Peyer's patch (tissue), 4 donors: ENCODE measurements around the gene KRT1. TPM values are rescaled to one million over a fixed set of nuclear protein-coding genes. Genes with fewer than 3 reads are reported as not detected.

Experiments
- DNase-seq, 3 donors: peaks; one replicate each; pipeline ENCODE4 v3.0.0-alpha.2; 2017 to 2019
- H3K27ac ChIP-seq, 4 donors: fragments of 200-600 bp; sonication (generic); one replicate each; pipeline ENCODE4 v1.5.1; 2016 to 2019
- H3K27me3 ChIP-seq, 2 donors: fragments of 200-600 bp; sonication (generic); one replicate each; pipeline ENCODE4 v1.5.1; 2019
- H3K36me3 ChIP-seq, 3 donors: fragments of 200-600 bp; sonication (generic); one replicate each; pipeline ENCODE4 v1.5.1; 2016 to 2019
- H3K4me1 ChIP-seq, 4 donors: fragments of 200-600 bp; sonication (generic); one replicate each; pipeline ENCODE4 v1.5.1; 2016 to 2019
- H3K4me3 ChIP-seq, 4 donors: fragments of 200-600 bp; sonication (generic); 1 replicate in 3 of 4; 2 replicates in 1 of 4; pipeline ENCODE4 v1.5.1; 2016 to 2019; ENCODE audit warnings: mild to moderate bottlenecking in 1 of 4
- H3K9me3 ChIP-seq, 4 donors: fragments of 200-600 bp; sonication (generic); one replicate each; pipeline ENCODE4 v1.5.1; 2016 to 2019; ENCODE audit warnings: mild to moderate bottlenecking in 1 of 4
- POLR2A ChIP-seq, 2 donors: fragments of 450-650 bp; IDR thresholded peaks; one replicate each; pipeline ENCODE4 v1.5.1; 2017; ENCODE audit warnings: antibody characterized with exemption in 2 of 2, mild to moderate bottlenecking in 2 of 2, moderate library complexity in 2 of 2
- total RNA-seq, 4 donors: library from RNA; depleted of rRNA; stranded (reverse); fragments of >200 nt; gene quantifications; one replicate each; pipeline ENCODE4 v1.1.0, GENCODE V29; 2016
- TF ChIP-seq, protein P1 (sequence below), 6 experiments: fragments of 450-650 bp in 4 of 6; fragments of 200-600 bp in 2 of 6; sonication (generic) in 1 of 6; IDR thresholded peaks; one replicate each; pipeline ENCODE4 v1.5.1; 2017 to 2019; ENCODE audit warnings: antibody characterized with exemption in 6 of 6, mild to moderate bottlenecking in 3 of 6, moderate library complexity in 1 of 6

KRT1 gene
- total RNA-seq, 4 donors from 2014 or later, result 0.76 to 1.7 (median 0.94) TPM; not detected in 1

DNA sequence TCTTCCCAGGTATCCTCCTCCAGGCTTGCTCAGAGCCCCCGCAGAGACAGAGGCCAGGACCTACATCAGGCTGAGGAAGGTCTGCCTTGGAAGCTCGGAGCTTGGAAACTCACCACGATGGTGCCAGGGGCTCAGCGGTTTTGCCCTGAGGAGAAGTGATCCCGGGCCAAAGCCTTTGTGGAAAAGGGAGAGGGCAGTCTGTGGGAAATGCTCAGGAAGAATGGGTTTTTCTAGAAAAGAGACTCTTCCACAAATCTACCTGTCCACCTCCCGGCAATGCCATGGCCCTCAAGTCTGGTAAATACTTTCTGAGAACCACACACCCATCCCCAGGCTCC lies 36.2 kb downstream of the KRT1 start:
- Histone ChIP-seq H3K36me3 (no peaks in the 10 kb centered on the region), H3K27me3 (no peaks in the 10 kb centered on the region), H3K9me3 (no peaks in the 10 kb centered on the region), H3K4me1 (peaks cover 0 to 11% (median 1%) of the 10 kb centered on the region in 4 donors), H3K4me3 (no peak overlapping the region), H3K27ac (no peak overlapping the region)
- no peak for TF ChIP-seq POLR2A (IDR thresholded peaks at IDR 0.05)
- TF ChIP-seq, protein P1, sequence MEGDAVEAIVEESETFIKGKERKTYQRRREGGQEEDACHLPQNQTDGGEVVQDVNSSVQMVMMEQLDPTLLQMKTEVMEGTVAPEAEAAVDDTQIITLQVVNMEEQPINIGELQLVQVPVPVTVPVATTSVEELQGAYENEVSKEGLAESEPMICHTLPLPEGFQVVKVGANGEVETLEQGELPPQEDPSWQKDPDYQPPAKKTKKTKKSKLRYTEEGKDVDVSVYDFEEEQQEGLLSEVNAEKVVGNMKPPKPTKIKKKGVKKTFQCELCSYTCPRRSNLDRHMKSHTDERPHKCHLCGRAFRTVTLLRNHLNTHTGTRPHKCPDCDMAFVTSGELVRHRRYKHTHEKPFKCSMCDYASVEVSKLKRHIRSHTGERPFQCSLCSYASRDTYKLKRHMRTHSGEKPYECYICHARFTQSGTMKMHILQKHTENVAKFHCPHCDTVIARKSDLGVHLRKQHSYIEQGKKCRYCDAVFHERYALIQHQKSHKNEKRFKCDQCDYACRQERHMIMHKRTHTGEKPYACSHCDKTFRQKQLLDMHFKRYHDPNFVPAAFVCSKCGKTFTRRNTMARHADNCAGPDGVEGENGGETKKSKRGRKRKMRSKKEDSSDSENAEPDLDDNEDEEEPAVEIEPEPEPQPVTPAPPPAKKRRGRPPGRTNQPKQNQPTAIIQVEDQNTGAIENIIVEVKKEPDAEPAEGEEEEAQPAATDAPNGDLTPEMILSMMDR (IDR thresholded peaks at IDR 0.05), result no peak
- DNase-seq, result no peak

DNA sequence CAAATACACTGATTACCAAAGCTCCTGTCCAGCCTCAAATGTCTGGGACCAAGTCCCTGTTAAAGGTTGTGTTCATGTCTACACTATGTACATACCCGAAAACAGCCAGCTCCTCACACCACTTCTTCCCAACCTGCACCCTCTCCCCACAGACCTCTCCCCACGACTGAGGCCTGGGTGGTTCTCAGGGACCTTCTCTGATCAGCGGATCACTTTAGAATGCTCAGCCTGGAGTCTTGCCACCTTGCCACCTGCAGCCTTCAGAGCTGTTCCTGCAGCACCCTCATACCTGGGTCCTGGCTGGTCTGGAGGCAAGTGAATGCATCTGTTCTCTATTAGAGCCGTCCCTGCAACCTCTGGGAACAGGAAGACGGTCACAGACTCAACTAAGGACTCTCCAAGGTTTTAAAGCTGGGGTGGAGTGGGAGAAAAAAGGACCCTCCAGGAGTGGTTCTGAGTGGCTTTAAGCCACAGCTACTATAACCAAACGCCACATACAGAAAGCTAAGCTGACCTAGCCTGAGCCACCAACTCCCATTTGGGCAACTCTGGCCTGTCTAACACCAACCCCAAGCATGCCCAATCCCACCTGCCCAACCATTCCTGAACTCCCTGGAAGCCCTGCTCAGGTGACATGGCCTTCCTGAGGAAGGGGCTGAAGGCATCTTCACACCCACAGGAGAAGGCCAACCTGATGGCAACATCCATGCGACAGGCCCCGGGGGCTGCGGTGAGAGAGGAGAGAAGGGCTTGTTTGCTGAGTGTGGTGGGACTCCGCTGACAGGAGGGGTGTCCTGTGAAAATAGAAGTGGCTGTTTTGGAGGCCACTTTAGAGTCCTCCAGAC lies 36.8 kb downstream of the KRT1 start:
- Histone ChIP-seq H3K27me3 (no peaks in the 10 kb centered on the region), H3K27ac (no peak overlapping the region), H3K4me3 (no peak overlapping the region), H3K36me3 (no peaks in the 10 kb centered on the region), H3K4me1 (peaks cover 0 to 11% (median 1%) of the 10 kb centered on the region in 4 donors), H3K9me3 (no peaks in the 10 kb centered on the region)
- DNase-seq, result no peak
- no peak for TF ChIP-seq POLR2A (IDR thresholded peaks at IDR 0.05)
- TF ChIP-seq, protein P1 (IDR thresholded peaks at IDR 0.05), result no peak

DNA sequence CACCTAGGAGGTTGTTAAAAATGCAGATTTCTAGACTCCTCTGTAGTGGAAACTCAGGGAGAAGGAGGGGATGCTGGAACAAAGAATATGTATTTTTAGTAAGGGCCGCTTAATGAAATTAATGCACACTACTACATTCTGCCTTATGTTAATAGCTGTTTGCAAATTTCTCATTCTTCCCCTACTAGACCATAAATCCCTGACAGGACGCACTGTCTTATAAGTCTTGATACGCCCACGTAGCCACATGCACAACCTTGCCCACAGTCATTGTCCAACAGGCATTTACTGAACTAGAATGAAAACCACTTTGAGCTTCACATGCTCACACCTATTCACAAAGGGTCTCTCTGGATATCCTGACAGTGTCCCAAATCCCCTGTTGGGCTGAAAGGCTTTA lies 38.7 kb downstream of the KRT1 start:
- Histone ChIP-seq H3K27ac (no peak overlapping the region), H3K9me3 (no peaks in the 10 kb centered on the region), H3K36me3 (no peaks in the 10 kb centered on the region), H3K27me3 (no peaks in the 10 kb centered on the region), H3K4me1 (peaks cover 0 to 11% (median 1%) of the 10 kb centered on the region in 4 donors), H3K4me3 (no peak overlapping the region)
- TF ChIP-seq, protein P1 (IDR thresholded peaks at IDR 0.05), result no peak
- TF ChIP-seq POLR2A (IDR thresholded peaks at IDR 0.05), result no peak
- peak in 1 of 3 donors; percentile 2 for DNase-seq

DNA sequence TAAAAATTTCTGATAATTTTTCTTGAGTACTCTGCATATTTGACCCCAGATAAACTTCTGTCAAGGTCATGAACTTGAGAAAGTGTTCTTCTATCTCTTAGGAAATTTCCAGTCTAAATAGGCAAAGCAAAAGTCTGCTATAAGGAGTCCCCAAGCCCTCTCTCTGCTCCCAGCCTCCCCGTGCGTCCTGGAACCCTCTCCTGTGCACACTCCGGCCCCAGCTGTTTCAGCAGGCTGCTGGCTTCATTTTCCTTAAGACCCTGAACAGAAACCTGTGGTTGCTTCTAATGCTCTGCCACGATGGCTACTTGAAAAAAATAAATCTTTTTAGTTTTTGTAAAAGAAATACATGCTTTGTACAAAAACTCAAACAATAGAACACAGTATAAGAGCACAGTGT lies 42.9 kb downstream of the KRT1 start:
- Histone ChIP-seq H3K9me3 (no peaks in the 10 kb centered on the region), H3K4me1 (no peaks in the 10 kb centered on the region), H3K27me3 (no peaks in the 10 kb centered on the region), H3K4me3 (no peak overlapping the region), H3K27ac (no peak overlapping the region), H3K36me3 (no peaks in the 10 kb centered on the region)
- no peak for TF ChIP-seq POLR2A (IDR thresholded peaks at IDR 0.05)
- TF ChIP-seq, protein P1 (IDR thresholded peaks at IDR 0.05), result no peak
- DNase-seq, result no peak

DNA sequence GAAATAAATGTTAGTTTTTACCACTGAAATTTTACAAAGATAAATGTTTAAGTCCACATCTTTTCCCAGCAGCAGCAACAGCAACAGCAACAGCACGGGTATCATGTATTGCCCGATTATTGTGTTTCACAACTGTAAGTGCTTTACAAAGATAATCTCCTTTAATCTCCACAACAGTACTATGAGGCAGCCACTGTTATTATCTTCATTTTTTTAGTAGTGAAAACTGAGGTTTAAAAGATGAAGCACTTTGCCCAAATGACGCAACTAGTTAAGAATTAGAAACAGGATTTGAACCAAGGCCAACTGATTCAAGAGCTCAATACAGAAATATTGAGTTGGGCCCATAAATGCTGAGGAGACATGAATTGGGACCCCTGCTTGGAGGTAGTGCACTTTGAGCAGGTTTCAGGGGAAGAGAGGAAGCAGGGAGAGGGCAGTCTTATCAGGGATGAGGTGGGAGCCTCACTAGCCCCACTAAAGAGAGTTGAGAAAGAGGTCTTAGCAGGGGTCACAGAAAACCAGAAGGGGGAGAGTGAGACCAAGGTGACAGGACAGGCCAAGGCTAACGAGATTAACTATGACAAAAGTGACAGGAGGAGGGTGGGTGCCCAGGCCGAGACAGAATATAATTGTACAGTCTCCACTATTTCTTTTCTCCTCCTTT lies 43.5 kb downstream of the KRT1 start:
- Histone ChIP-seq H3K27me3 (no peaks in the 10 kb centered on the region), H3K27ac (no peak overlapping the region), H3K4me1 (no peaks in the 10 kb centered on the region), H3K36me3 (no peaks in the 10 kb centered on the region), H3K4me3 (no peak overlapping the region), H3K9me3 (no peaks in the 10 kb centered on the region)
- no peak for DNase-seq
- no peak for TF ChIP-seq POLR2A (IDR thresholded peaks at IDR 0.05)
- TF ChIP-seq, protein P1 (IDR thresholded peaks at IDR 0.05), result no peak
